ENCODE data around the gene TAF6. TPM values are rescaled to one million over a fixed set of nuclear protein-coding genes. Genes with fewer than 3 reads are reported as not detected.

The TAF6 gene
- total RNA-seq, 1 experiment from 2014 or later, result 87.1 TPM

GRCh38 chr7:100127866-100128636, 8.9 kb upstream of the TAF6 start:
- H3K27ac ChIP-seq (ENCODE audit: insufficient read length, low read depth, low read length), result no peak overlapping the region
- H3K4me3 Mint-ChIP-seq, result peak overlapping the region; percentile 98 to 99
- no peak overlapping the region for H2BK120ac ChIP-seq (ENCODE audit: low read depth, low read length, poor library complexity, severe bottlenecking)
- H3K27ac Mint-ChIP-seq, result no peak overlapping the region
- H2BK15ac ChIP-seq (ENCODE audit: low read depth, low read length), result no peak overlapping the region
- H3K23ac ChIP-seq (ENCODE audit: insufficient read length, low read depth, low read length), result no peak overlapping the region
- peaks cover 31% of the 10 kb centered on the region for H3K27me3 Mint-ChIP-seq (ENCODE audit: low read depth)
- H2BK20ac ChIP-seq (ENCODE audit: low read depth, low read length, poor library complexity, severe bottlenecking), result no peak overlapping the region
- H3K27me3 ChIP-seq (ENCODE audit: insufficient read depth, low read length), result no peaks in the 10 kb centered on the region; the same call in 1 of the 2 replicates
- peaks cover 10 to 15% of the 10 kb centered on the region in 2 experiments for H3K4me1 Mint-ChIP-seq
- H3K79me1 ChIP-seq (ENCODE audit: insufficient read depth, low read depth, low read length, poor library complexity, severe bottlenecking), result no peaks in the 10 kb centered on the region
- no peaks in the 10 kb centered on the region for H4K20me1 ChIP-seq (ENCODE audit: control insufficient read depth, insufficient read depth, insufficient read length)
- no peak overlapping the region for H2BK12ac ChIP-seq (ENCODE audit: insufficient read length, low read depth, low read length)
- H3T11ph ChIP-seq (ENCODE audit: low read length), result no peak overlapping the region
- H3K4me1 ChIP-seq (ENCODE audit: insufficient read depth, low read length), result peaks cover 3% of the 10 kb centered on the region; the same call in 1 of the 2 replicates
- H4K91ac ChIP-seq (ENCODE audit: insufficient read length, low read depth, low read length), result no peak overlapping the region
- no peak overlapping the region for H2BK5ac ChIP-seq (ENCODE audit: insufficient read length, low read length)
- WGBS (ENCODE audit: extremely low coverage, insufficient read length, low lambda C conversion rate), result no CpG with 5 or more reads among the region's 37 CpGs
- no peak overlapping the region for H3K56ac ChIP-seq (ENCODE audit: insufficient read length, low read depth, low read length)
- no peak overlapping the region for H2AK5ac ChIP-seq (ENCODE audit: insufficient read length, low read length)
- no peak overlapping the region for H3K18ac ChIP-seq (ENCODE audit: insufficient read length, low read depth, low read length)
- no peak for TF ChIP-seq CTCF (conservative IDR thresholded peaks at IDR 0.05)
- peaks cover 2 to 9% (median 6%) of the 10 kb centered on the region in 3 experiments; a peak in 3 of 7 replicates for H3K36me3 Mint-ChIP-seq (ENCODE audit: insufficient read depth in 1 of 3, low read depth in 3 of 3)
- H3K9me3 ChIP-seq (ENCODE audit: control insufficient read depth, low read depth, low read length), result no peaks in the 10 kb centered on the region
- no peak overlapping the region for H2AFZ ChIP-seq (ENCODE audit: low read length)
- no peak overlapping the region for H3K14ac ChIP-seq (ENCODE audit: insufficient read depth, low read length)
- no peak overlapping the region for H4K8ac ChIP-seq (replicated peaks; ENCODE audit: insufficient read length, low read depth, low read length)
- peak overlapping the region; percentile 46 for H3K9ac ChIP-seq (ENCODE audit: extremely low read depth, insufficient read length, low read length)
- peaks cover 15% of the 10 kb centered on the region for H3K23me2 ChIP-seq (ENCODE audit: insufficient read length, low read depth, low read length, poor library complexity, severe bottlenecking)
- H3K4me2 ChIP-seq (ENCODE audit: insufficient read depth, insufficient read length, low read length), result peak overlapping the region; percentile 92
- no peaks in the 10 kb centered on the region for H3K9me3 Mint-ChIP-seq
- H4K5ac ChIP-seq (ENCODE audit: insufficient read length, low read depth, low read length), result no peak overlapping the region
- H3K4ac ChIP-seq (ENCODE audit: low read depth, low read length), result no peak overlapping the region
- DNase-seq, result peak; percentile 51
- no peaks in the 10 kb centered on the region for H3K79me2 ChIP-seq (ENCODE audit: insufficient read depth, low read length)
